ENCODE results near the gene SLC40A1. TPM values are rescaled to one million over a fixed set of nuclear protein-coding genes. Genes with fewer than 3 reads are reported as not detected.

The SLC40A1 gene
- total RNA-seq, 1 experiment from 2014 or later = 109 TPM

DNA sequence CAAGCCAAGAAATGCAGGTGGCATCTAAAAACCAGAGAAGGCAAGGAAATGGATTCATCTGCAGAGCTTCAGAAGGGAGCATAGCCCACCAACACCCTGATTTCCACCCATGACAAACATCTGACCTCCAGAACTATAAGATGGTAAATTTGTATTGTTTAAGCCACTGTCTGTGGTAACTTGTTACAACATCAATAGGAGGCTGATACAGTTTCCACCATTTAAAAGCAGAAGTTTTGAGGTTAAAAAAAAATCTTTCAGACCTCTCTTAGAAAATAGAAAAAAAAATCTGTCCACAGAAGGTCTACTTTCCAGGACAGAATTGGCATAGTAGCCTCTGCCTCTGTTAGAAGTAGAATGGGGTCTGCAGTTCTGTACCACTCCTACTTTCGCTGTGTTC, 37.2 kb downstream of the SLC40A1 start:
- no peak overlapping the region for H3K4me3 ChIP-seq (ENCODE audit: low read depth, low read length)
- CTCF ChIA-PET = no interaction called here
- no peaks in the 10 kb centered on the region for H3K36me3 Mint-ChIP-seq (ENCODE audit: insufficient read depth, unreplicated experiment)
- no peaks in the 10 kb centered on the region for H3K9me3 ChIP-seq
- no peak overlapping the region for H3K4me3 Mint-ChIP-seq (ENCODE audit: unreplicated experiment)
- H3K4me1 Mint-ChIP-seq (ENCODE audit: low read depth, unreplicated experiment) = peaks cover 30% of the 10 kb centered on the region
- H3K9me3 Mint-ChIP-seq (ENCODE audit: unreplicated experiment) = no peaks in the 10 kb centered on the region
- intact Hi-C loops (cut with micrococcal nuclease; ENCODE audit: unreplicated experiment) = loop anchor here (10.0 kb wide), 1 partner anchor 359 kb away; no protein-coding TSS in a partner anchor
- H3K36me3 ChIP-seq (ENCODE audit: control insufficient read depth, insufficient read depth, low read length) = no peaks in the 10 kb centered on the region
- no peak for TF ChIP-seq CTCF (IDR thresholded peaks at IDR 0.05; ENCODE audit: insufficient read depth in 1 of 2, low read depth in 1 of 2, low read length in 1 of 2, severe bottlenecking in 1 of 2, unreplicated experiment in 1 of 2)
- peaks cover 36% of the 10 kb centered on the region for H3K4me1 ChIP-seq
- H3K27me3 ChIP-seq (replicated peaks; ENCODE audit: control insufficient read depth, insufficient read depth, low read length) = no peaks in the 10 kb centered on the region
- no peak for DNase-seq
- BruUV-seq (replicated peaks) = no TSS peak
- POLR2A ChIA-PET = no interaction called here
- peak overlapping the region; percentile 71 for H3K27ac Mint-ChIP-seq (ENCODE audit: unreplicated experiment)
- no peaks in the 10 kb centered on the region for H3K27me3 Mint-ChIP-seq (ENCODE audit: insufficient read depth, unreplicated experiment)

DNA sequence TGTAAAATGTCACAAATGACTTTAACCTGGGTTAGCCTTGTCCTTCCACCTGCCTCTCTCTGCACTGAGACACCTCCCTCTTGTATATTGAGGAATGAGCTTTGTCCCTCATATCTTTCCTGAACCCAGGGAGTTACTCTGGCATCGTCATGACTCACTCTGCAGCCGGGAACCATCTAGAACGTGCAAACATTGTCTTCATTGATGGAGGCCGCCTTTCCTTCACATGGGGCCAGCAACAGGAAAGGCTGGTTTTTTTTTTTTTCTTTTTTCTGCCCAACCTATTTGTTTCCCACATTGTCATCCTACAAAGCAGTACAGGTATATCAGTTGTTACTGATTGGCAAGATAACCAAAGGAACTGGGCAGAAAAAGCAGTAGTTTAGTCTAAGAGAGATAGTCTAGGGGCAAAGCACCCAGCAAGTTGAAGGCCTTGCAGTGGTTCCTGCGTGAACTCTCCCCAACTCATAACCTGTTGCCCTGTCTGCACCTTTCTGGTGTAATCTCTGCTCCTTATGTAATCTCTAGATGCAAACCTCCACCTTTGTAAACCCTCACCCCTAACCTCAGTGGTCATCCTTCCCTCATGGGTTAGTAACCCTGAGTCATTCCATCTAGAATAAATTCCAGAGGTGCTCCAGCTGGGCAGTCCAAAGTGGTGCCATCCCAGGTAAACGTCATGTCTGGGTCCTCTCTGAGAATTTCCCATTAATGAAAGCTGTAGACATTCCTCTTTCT, 38.3 kb downstream of the SLC40A1 start:
- ChIA-PET CTCF (interaction anchor here (0.7 kb wide), 1 partner anchor 489 kb away, joined by 3 read pairs; no protein-coding TSS in a partner anchor), POLR2A (interaction anchor here (0.7 to 1.1 kb wide), 3 partner anchors 10 to 70 kb away, joined by 3 to 5 read pairs (median 3); partner anchors contain the start of gene SLC40A1)
- peak overlapping the region; percentile 71 for H3K27ac Mint-ChIP-seq (ENCODE audit: unreplicated experiment)

GRCh38 chr2:189541591-189541990, 39.0 kb downstream of the SLC40A1 start:
- BruUV-seq (replicated peaks) = TSS peak; percentile 75
- POLR2A ChIA-PET = interaction anchor here (0.7 kb wide), 1 partner anchor 11 kb away, joined by 5 read pairs; no protein-coding TSS in a partner anchor
- CTCF ChIA-PET = interaction anchor here (0.7 kb wide), 1 partner anchor 489 kb away, joined by 3 read pairs; no protein-coding TSS in a partner anchor
- Mint-ChIP-seq H3K27ac (ENCODE audit: unreplicated experiment) (peak overlapping the region; percentile 71), H3K4me1 (ENCODE audit: low read depth, unreplicated experiment) (peaks cover 44% of the 10 kb centered on the region), H3K27me3 (ENCODE audit: insufficient read depth, unreplicated experiment) (no peaks in the 10 kb centered on the region), H3K4me3 (ENCODE audit: unreplicated experiment) (no peak overlapping the region), H3K9me3 (ENCODE audit: unreplicated experiment) (peaks cover 1% of the 10 kb centered on the region), H3K36me3 (ENCODE audit: insufficient read depth, unreplicated experiment) (no peaks in the 10 kb centered on the region)
- Histone ChIP-seq H3K27me3 (replicated peaks; ENCODE audit: control insufficient read depth, insufficient read depth, low read length) (no peaks in the 10 kb centered on the region), H3K4me3 (ENCODE audit: low read depth, low read length) (no peak overlapping the region), H3K36me3 (ENCODE audit: control insufficient read depth, insufficient read depth, low read length) (no peaks in the 10 kb centered on the region), H3K9me3 (no peaks in the 10 kb centered on the region), H3K4me1 (peaks cover 36% of the 10 kb centered on the region)
- intact Hi-C loops (cut with micrococcal nuclease; ENCODE audit: unreplicated experiment) = loop anchor here (10.0 kb wide), 1 partner anchor 357 kb away; no protein-coding TSS in a partner anchor
- DNase-seq = no peak
- TF ChIP-seq CTCF (IDR thresholded peaks at IDR 0.05; ENCODE audit: insufficient read depth in 1 of 2, low read depth in 1 of 2, low read length in 1 of 2, severe bottlenecking in 1 of 2, unreplicated experiment in 1 of 2) = no peak

More for the DNA sequence above, 38.3 kb downstream of the SLC40A1 start:
- TF ChIP-seq CTCF (IDR thresholded peaks at IDR 0.05; ENCODE audit: insufficient read depth in 1 of 2, low read depth in 1 of 2, low read length in 1 of 2, severe bottlenecking in 1 of 2, unreplicated experiment in 1 of 2) = no peak
- Histone ChIP-seq H3K4me1 (peaks cover 36% of the 10 kb centered on the region), H3K9me3 (no peaks in the 10 kb centered on the region), H3K27me3 (replicated peaks; ENCODE audit: control insufficient read depth, insufficient read depth, low read length) (no peaks in the 10 kb centered on the region), H3K36me3 (ENCODE audit: control insufficient read depth, insufficient read depth, low read length) (no peaks in the 10 kb centered on the region), H3K4me3 (ENCODE audit: low read depth, low read length) (no peak overlapping the region)
- BruUV-seq (replicated peaks) = no TSS peak
- peak; percentile 86 to 92 for DNase-seq
- H3K4me1 Mint-ChIP-seq (ENCODE audit: low read depth, unreplicated experiment) = peaks cover 37% of the 10 kb centered on the region
- H3K9me3 Mint-ChIP-seq (ENCODE audit: unreplicated experiment) = no peaks in the 10 kb centered on the region
- H3K36me3 Mint-ChIP-seq (ENCODE audit: insufficient read depth, unreplicated experiment) = no peaks in the 10 kb centered on the region
- peak overlapping the region; percentile 27 for H3K4me3 Mint-ChIP-seq (ENCODE audit: unreplicated experiment)
- H3K27me3 Mint-ChIP-seq (ENCODE audit: insufficient read depth, unreplicated experiment) = no peaks in the 10 kb centered on the region
- intact Hi-C loops (cut with micrococcal nuclease; ENCODE audit: unreplicated experiment) = loop anchor here (1.0 to 10.0 kb wide), 6 partner anchors 13 to 358 kb away; partner anchors contain the start of gene SLC40A1

Measured in Caco-2 (cell line).